ENCODE results near the gene CEP126. TPM values are rescaled to one million over a fixed set of nuclear protein-coding genes. Genes with fewer than 3 reads are reported as not detected.
A peak's percentile ranks its signal among the peaks of the same experiment; 100 is the strongest.

CEP126 gene
- total RNA-seq, 2 experiments from 2014 or later: 0.34 to 0.37 TPM

GRCh38 chr11:102026959-102027358 lies 112.1 kb downstream of the CEP126 start:
- ATAC-seq (no peak), DNase-seq (no peak)
- CTCF ChIA-PET: interaction anchor here (1.2 to 1.3 kb wide), 3 partner anchors 19 to 167 kb away, joined by 3 to 6 read pairs (median 3); no protein-coding TSS in a partner anchor
- POLR2A ChIA-PET: no interaction called here
- Mint-ChIP-seq H3K4me3 (no peak overlapping the region), H3K36me3 (ENCODE audit: low read depth) (no peaks in the 10 kb centered on the region), H3K27me3 (ENCODE audit: low read depth) (peaks cover 2% of the 10 kb centered on the region), H3K27ac (no peak overlapping the region), H3K4me1 (ENCODE audit: low read depth) (no peaks in the 10 kb centered on the region), H3K9me3 (ENCODE audit: insufficient read depth) (no peaks in the 10 kb centered on the region)

GRCh38 chr11:102036757-102037156 lies 121.9 kb downstream of the CEP126 start:
- peaks cover 2% of the 10 kb centered on the region for H3K27me3 Mint-ChIP-seq (ENCODE audit: low read depth)
- H3K27ac Mint-ChIP-seq: no peak overlapping the region
- POLR2A ChIA-PET: no interaction called here
- no peaks in the 10 kb centered on the region for H3K36me3 Mint-ChIP-seq (ENCODE audit: low read depth)
- ATAC-seq (no peak), DNase-seq (no peak)
- H3K4me1 Mint-ChIP-seq (ENCODE audit: low read depth): no peaks in the 10 kb centered on the region
- H3K9me3 Mint-ChIP-seq (ENCODE audit: insufficient read depth): no peaks in the 10 kb centered on the region
- CTCF ChIA-PET: no interaction called here
- H3K4me3 Mint-ChIP-seq: no peak overlapping the region

DNA sequence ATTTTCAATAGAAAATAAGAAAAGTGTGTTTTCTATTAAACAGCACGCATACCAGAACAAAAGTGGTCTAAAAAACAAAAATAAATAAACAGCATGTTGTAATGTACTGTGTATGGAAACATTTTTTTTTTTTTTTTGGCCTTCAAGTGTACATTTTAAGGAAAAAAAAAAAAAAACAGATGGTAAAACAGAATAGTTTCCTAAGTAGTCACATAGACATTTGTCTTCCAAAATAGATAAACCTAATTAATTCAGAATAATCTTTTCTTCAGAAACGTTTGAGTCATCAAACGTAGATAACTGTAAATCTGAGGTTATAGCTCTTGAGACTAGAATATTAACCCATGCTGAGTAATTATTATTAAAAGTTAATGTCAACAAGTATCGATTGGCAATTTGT lies 132.0 kb downstream of the CEP126 start:
- no peak for ATAC-seq
- H3K27ac Mint-ChIP-seq: no peak overlapping the region
- H3K4me1 Mint-ChIP-seq (ENCODE audit: low read depth): peaks cover 9% of the 10 kb centered on the region
- DNase-seq: no peak
- no peaks in the 10 kb centered on the region for H3K9me3 Mint-ChIP-seq (ENCODE audit: insufficient read depth)
- H3K27me3 Mint-ChIP-seq (ENCODE audit: low read depth): peaks cover 32% of the 10 kb centered on the region
- no peaks in the 10 kb centered on the region for H3K36me3 Mint-ChIP-seq (ENCODE audit: low read depth)
- POLR2A ChIA-PET: no interaction called here
- H3K4me3 Mint-ChIP-seq: no peak overlapping the region
- CTCF ChIA-PET: no interaction called here

GRCh38 chr11:102047305-102047924 lies 132.6 kb downstream of the CEP126 start, which contains the start of gene CFAP300:
Gene CFAP300 (plus strand): TSS chr11:102047437. CDS start chr11:102047471, 34 bp downstream.
- peak; percentile 62 for DNase-seq
- CTCF ChIA-PET: no interaction called here
- POLR2A ChIA-PET: no interaction called here
- Mint-ChIP-seq H3K9me3 (ENCODE audit: insufficient read depth) (no peaks in the 10 kb centered on the region), H3K27me3 (ENCODE audit: low read depth) (peaks cover 32% of the 10 kb centered on the region), H3K27ac (no peak within 1 kb of the TSS), H3K36me3 (ENCODE audit: low read depth) (no peaks in the 10 kb centered on the region), H3K4me1 (ENCODE audit: low read depth) (peaks cover 9% of the 10 kb centered on the region), H3K4me3 (peak within 1 kb of the TSS; percentile 40)
- ATAC-seq: peak; percentile 88

Other genes starting within 250 kb of the CEP126 start
- gene ANGPTL5, start 1.5 kb downstream of the CEP126 start, total RNA-seq: not detected
- gene CFAP300, start 132.4 kb downstream of the CEP126 start, total RNA-seq: not detected
- not detected for gene YAP1, start 195.4 kb downstream of the CEP126 start, total RNA-seq